Measurements from ENCODE around the gene DAB2IP.

The DAB2IP gene

GRCh38 chr9:121770415-121771273 is 119.2 kb downstream of the DAB2IP start:
- no peaks in the 10 kb centered on the region for H3K4me1 ChIP-seq (ENCODE audit: control insufficient read depth, insufficient read depth, low read length)
- TF ChIP-seq ZNF76 (tag by site-specific recombination; IDR thresholded peaks at IDR 0.05; ENCODE audit: borderline replicate concordance, low read depth) (no peak), ZNF184 (tag by site-specific recombination; IDR thresholded peaks at IDR 0.05) (no peak), SETDB1 (IDR thresholded peaks at IDR 0.05; ENCODE audit: insufficient read length, low read length) (no peak), PRDM1 (tag by site-specific recombination; IDR thresholded peaks at IDR 0.05) (no peak), ZNF146 (tag by site-specific recombination; IDR thresholded peaks at IDR 0.05) (no peak), ZFHX2 (tag by site-specific recombination; conservative IDR thresholded peaks at IDR 0.05) (no peak), ZBTB10 (tag by site-specific recombination; IDR thresholded peaks at IDR 0.05) (no peak), SP2 (tag by site-specific recombination; IDR thresholded peaks at IDR 0.05) (no peak), ZBTB11 (tag by site-specific recombination; conservative IDR thresholded peaks at IDR 0.05; ENCODE audit: low read depth) (no peak), ZNF623 (tag by site-specific recombination; IDR thresholded peaks at IDR 0.05) (no peak)
- TF ChIP-seq, protein P1, sequence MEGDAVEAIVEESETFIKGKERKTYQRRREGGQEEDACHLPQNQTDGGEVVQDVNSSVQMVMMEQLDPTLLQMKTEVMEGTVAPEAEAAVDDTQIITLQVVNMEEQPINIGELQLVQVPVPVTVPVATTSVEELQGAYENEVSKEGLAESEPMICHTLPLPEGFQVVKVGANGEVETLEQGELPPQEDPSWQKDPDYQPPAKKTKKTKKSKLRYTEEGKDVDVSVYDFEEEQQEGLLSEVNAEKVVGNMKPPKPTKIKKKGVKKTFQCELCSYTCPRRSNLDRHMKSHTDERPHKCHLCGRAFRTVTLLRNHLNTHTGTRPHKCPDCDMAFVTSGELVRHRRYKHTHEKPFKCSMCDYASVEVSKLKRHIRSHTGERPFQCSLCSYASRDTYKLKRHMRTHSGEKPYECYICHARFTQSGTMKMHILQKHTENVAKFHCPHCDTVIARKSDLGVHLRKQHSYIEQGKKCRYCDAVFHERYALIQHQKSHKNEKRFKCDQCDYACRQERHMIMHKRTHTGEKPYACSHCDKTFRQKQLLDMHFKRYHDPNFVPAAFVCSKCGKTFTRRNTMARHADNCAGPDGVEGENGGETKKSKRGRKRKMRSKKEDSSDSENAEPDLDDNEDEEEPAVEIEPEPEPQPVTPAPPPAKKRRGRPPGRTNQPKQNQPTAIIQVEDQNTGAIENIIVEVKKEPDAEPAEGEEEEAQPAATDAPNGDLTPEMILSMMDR (tag by site-specific recombination; IDR thresholded peaks at IDR 0.05), result no peak
- TF ChIP-seq, protein P2, sequence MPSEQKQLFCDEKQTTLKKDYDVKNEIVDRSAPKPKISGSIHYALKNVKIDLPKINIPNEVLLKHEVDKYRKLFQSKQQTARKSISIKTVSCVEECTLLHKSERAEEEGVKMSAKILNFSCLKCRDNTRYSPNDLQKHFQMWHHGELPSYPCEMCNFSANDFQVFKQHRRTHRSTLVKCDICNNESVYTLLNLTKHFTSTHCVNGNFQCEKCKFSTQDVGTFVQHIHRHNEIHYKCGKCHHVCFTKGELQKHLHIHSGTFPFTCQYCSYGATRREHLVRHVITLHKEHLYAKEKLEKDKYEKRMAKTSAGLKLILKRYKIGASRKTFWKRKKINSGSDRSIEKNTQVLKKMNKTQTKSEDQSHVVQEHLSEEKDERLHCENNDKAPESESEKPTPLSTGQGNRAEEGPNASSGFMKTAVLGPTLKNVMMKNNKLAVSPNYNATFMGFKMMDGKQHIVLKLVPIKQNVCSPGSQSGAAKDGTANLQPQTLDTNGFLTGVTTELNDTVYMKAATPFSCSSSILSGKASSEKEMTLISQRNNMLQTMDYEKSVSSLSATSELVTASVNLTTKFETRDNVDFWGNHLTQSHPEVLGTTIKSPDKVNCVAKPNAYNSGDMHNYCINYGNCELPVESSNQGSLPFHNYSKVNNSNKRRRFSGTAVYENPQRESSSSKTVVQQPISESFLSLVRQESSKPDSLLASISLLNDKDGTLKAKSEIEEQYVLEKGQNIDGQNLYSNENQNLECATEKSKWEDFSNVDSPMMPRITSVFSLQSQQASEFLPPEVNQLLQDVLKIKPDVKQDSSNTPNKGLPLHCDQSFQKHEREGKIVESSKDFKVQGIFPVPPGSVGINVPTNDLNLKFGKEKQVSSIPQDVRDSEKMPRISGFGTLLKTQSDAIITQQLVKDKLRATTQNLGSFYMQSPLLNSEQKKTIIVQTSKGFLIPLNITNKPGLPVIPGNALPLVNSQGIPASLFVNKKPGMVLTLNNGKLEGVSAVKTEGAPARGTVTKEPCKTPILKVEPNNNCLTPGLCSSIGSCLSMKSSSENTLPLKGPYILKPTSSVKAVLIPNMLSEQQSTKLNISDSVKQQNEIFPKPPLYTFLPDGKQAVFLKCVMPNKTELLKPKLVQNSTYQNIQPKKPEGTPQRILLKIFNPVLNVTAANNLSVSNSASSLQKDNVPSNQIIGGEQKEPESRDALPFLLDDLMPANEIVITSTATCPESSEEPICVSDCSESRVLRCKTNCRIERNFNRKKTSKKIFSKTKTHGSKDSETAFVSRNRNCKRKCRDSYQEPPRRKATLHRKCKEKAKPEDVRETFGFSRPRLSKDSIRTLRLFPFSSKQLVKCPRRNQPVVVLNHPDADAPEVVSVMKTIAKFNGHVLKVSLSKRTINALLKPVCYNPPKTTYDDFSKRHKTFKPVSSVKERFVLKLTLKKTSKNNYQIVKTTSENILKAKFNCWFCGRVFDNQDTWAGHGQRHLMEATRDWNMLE (tag by site-specific recombination; conservative IDR thresholded peaks at IDR 0.05; ENCODE audit: low read depth), result no peak
- TF ChIP-seq, protein P3, sequence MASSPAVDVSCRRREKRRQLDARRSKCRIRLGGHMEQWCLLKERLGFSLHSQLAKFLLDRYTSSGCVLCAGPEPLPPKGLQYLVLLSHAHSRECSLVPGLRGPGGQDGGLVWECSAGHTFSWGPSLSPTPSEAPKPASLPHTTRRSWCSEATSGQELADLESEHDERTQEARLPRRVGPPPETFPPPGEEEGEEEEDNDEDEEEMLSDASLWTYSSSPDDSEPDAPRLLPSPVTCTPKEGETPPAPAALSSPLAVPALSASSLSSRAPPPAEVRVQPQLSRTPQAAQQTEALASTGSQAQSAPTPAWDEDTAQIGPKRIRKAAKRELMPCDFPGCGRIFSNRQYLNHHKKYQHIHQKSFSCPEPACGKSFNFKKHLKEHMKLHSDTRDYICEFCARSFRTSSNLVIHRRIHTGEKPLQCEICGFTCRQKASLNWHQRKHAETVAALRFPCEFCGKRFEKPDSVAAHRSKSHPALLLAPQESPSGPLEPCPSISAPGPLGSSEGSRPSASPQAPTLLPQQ (tag by site-specific recombination; IDR thresholded peaks at IDR 0.05), result no peak
- ChIA-PET POLR2A (no interaction called here), CTCF (interaction anchor here (0.8 kb wide), 1 partner anchor 132 kb away, joined by 3 read pairs; no protein-coding TSS in a partner anchor)
- no peak overlapping the region for H3K27ac ChIP-seq (ENCODE audit: extremely low read depth, low read depth, low read length)
- peaks cover 0 to 96% of the 10 kb centered on the region in 2 experiments; a peak in 1 of 3 replicates for H3K36me3 ChIP-seq (ENCODE audit: control insufficient read depth in 2 of 2, insufficient read depth in 1 of 2, low read length in 2 of 2)
- no peaks in the 10 kb centered on the region for H3K9me3 ChIP-seq (ENCODE audit: control insufficient read depth, insufficient read depth, low read depth, low read length)
- no peak overlapping the region for H3K4me3 ChIP-seq (ENCODE audit: low read depth, low read length)
